MCF 10A (cell line): ENCODE results near the gene CES1. TPM values are rescaled to one million over a fixed set of nuclear protein-coding genes. Genes with fewer than 3 reads are reported as not detected.
"Not testable (repeated sequence)": the region's sequence is repeated elsewhere in the genome, so short reads cannot be mapped to it uniquely, and the experiment has no call there.

Experiments used
- BruUV-seq: library from RNA; stranded (reverse); fragments of 400-500 nt; replicated peaks from 2 replicates; lab custom pipeline; 2021; lab: Mats Ljungman, UMichigan
- CTCF ChIA-PET: fragments of 300-600 bp; sonication (Branson Sonifier 250); formaldehyde crosslinking; extraction: SDS; loops from one replicate; lab custom pipeline; 2021; ENCODE audit warnings: antibody characterized with exemption, inconsistent platforms; lab: Yijun Ruan, JAX
- POLR2A ChIA-PET: fragments of 300-600, 350-650 bp; sonication (Branson Sonifier 250); formaldehyde crosslinking; extraction: SDS; loops from one replicate; lab custom pipeline; 2020; ENCODE audit warnings: antibody characterized with exemption, inconsistent platforms; lab: Yijun Ruan, JAX
- DNase-seq: peaks from one replicate; pipeline ENCODE4 v3.0.0-alpha.2; 2018; ENCODE audit not compliant: unreplicated experiment
- H3K27ac Mint-ChIP-seq: one replicate; pipeline ENCODE4 v1.8.0; 2022; ENCODE audit warnings: mild to moderate bottlenecking, low read depth, mixed read lengths; ENCODE audit not compliant: unreplicated experiment
- H3K27me3 Mint-ChIP-seq: one replicate; pipeline ENCODE4 v1.8.0; 2022; ENCODE audit warnings: mixed read lengths; ENCODE audit not compliant: insufficient read depth, unreplicated experiment
- H3K36me3 Mint-ChIP-seq: one replicate; pipeline ENCODE4 v1.8.0; 2022; ENCODE audit warnings: mild to moderate bottlenecking, moderate library complexity, mixed read lengths; ENCODE audit not compliant: insufficient read depth, unreplicated experiment
- H3K4me1 Mint-ChIP-seq: one replicate; pipeline ENCODE4 v1.8.0; 2022; ENCODE audit warnings: mixed read lengths; ENCODE audit not compliant: insufficient read depth, unreplicated experiment
- H3K4me3 Mint-ChIP-seq: one replicate; pipeline ENCODE4 v1.8.0; 2022; ENCODE audit warnings: mild to moderate bottlenecking, moderate library complexity, mixed read lengths; ENCODE audit not compliant: unreplicated experiment
- H3K9me3 Mint-ChIP-seq: one replicate; pipeline ENCODE4 v1.8.0; 2022; ENCODE audit warnings: mixed read lengths; ENCODE audit not compliant: unreplicated experiment
- intact Hi-C: fragments of 100-400 bp; cut with micrococcal nuclease; formaldehyde crosslinking; loops from 2 replicates; pipeline ENCODE4 v1.14.1; 2022
- total RNA-seq: library from RNA; stranded (reverse); gene quantifications from 2 replicates; pipeline ENCODE4 v1.2.3, GENCODE V29; 2022
- TF ChIP-seq, protein P1 (sequence below): fragments of 200-600 bp; IDR thresholded peaks from one replicate; pipeline ENCODE4 v1.8.0; 2022; ENCODE audit warnings: antibody characterized with exemption, mild to moderate bottlenecking; ENCODE audit not compliant: unreplicated experiment

Gene CES1
- total RNA-seq, 1 experiment from 2014 or later = not detected

- peaks cover 7% of the 10 kb centered on the region for H3K4me1 Mint-ChIP-seq
- no TSS peak for BruUV-seq
- peaks cover 25% of the 10 kb centered on the region for H3K9me3 Mint-ChIP-seq
- H3K27ac Mint-ChIP-seq = no peak overlapping the region
- ChIA-PET POLR2A (interaction anchor here (1.2 to 1.3 kb wide), 2 partner anchors 16 to 79 kb away, joined by 3 to 4 read pairs; no protein-coding TSS in a partner anchor), CTCF (interaction anchor here (0.6 kb wide), 2 partner anchors 65 to 312 kb away, joined by 3 to 4 read pairs; no protein-coding TSS in a partner anchor)
- H3K4me3 Mint-ChIP-seq = no peak overlapping the region
- TF ChIP-seq, protein P1, sequence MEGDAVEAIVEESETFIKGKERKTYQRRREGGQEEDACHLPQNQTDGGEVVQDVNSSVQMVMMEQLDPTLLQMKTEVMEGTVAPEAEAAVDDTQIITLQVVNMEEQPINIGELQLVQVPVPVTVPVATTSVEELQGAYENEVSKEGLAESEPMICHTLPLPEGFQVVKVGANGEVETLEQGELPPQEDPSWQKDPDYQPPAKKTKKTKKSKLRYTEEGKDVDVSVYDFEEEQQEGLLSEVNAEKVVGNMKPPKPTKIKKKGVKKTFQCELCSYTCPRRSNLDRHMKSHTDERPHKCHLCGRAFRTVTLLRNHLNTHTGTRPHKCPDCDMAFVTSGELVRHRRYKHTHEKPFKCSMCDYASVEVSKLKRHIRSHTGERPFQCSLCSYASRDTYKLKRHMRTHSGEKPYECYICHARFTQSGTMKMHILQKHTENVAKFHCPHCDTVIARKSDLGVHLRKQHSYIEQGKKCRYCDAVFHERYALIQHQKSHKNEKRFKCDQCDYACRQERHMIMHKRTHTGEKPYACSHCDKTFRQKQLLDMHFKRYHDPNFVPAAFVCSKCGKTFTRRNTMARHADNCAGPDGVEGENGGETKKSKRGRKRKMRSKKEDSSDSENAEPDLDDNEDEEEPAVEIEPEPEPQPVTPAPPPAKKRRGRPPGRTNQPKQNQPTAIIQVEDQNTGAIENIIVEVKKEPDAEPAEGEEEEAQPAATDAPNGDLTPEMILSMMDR = no peak
- intact Hi-C loops = no loop called here
- H3K36me3 Mint-ChIP-seq = peaks cover 12% of the 10 kb centered on the region
- peak; percentile 75 for DNase-seq
- no peaks in the 10 kb centered on the region for H3K27me3 Mint-ChIP-seq
Measured at GRCh38 chr16:55756963-55757362, 75.9 kb downstream of the CES1 start.

GRCh38 chr16:55754056-55754455, 78.8 kb downstream of the CES1 start:
- intact Hi-C loops = no loop called here
- Mint-ChIP-seq H3K36me3 (peaks cover 7% of the 10 kb centered on the region), H3K27me3 (no peaks in the 10 kb centered on the region), H3K9me3 (peaks cover 26% of the 10 kb centered on the region), H3K4me3 (no peak overlapping the region), H3K27ac (no peak overlapping the region), H3K4me1 (peaks cover 7% of the 10 kb centered on the region)
- ChIA-PET POLR2A (no interaction called here), CTCF (interaction anchor here (0.6 to 0.9 kb wide), 2 partner anchors 41 to 45 kb away, joined by 3 to 4 read pairs; no protein-coding TSS in a partner anchor)
- BruUV-seq = no TSS peak
- DNase-seq = no peak
- TF ChIP-seq, protein P1 = no peak

GRCh38 chr16:55753145-55753631, 79.7 kb downstream of the CES1 start:
- BruUV-seq, H3K36me3 Mint-ChIP-seq, H3K4me3 Mint-ChIP-seq, intact Hi-C loops, H3K4me1 Mint-ChIP-seq, POLR2A ChIA-PET, H3K27me3 Mint-ChIP-seq: not testable (repeated sequence)
- CTCF ChIA-PET = interaction anchor here (0.7 kb wide), 1 partner anchor 110 kb away, joined by 3 read pairs; no protein-coding TSS in a partner anchor
- peak; percentile 56 for DNase-seq
- Mint-ChIP-seq H3K9me3 (peaks cover 25% of the 10 kb centered on the region), H3K27ac (peak overlapping the region; percentile 16)

Other genes with a start within 250 kb of the CES1 start
- not detected in 2 replicates for gene SLC6A2, start 177.1 kb downstream of the CES1 start, total RNA-seq
- gene CES5A, start 42.3 kb upstream of the CES1 start, total RNA-seq = not detected in 2 replicates